ENCODE data around the gene DDR2.
"Not testable (repeated sequence)": the region's sequence is repeated elsewhere in the genome, so short reads cannot be mapped to it uniquely, and the experiment has no call there.

The DDR2 gene

GRCh38 chr1:162729195-162729774 is 97.0 kb downstream of the DDR2 start:
- not testable (repeated sequence) for H4K5ac ChIP-seq (ENCODE audit: low read length); H3K36me3 ChIP-seq (ENCODE audit: control insufficient read depth, insufficient read depth, low read length); H2BK120ac ChIP-seq (ENCODE audit: low read depth, low read length); H3K4me2 ChIP-seq (ENCODE audit: low read length); H4K8ac ChIP-seq (ENCODE audit: low read depth, low read length); H2BK15ac ChIP-seq (replicated peaks; ENCODE audit: low read depth); H2AK5ac ChIP-seq (ENCODE audit: low read length); H3K56ac ChIP-seq (ENCODE audit: low read length); H3K9ac ChIP-seq (ENCODE audit: low read length); H3K79me1 ChIP-seq (ENCODE audit: low read length); H3K4me3 ChIP-seq (ENCODE audit: low read length); H3K4ac ChIP-seq (ENCODE audit: low read depth, low read length); H3K18ac ChIP-seq (ENCODE audit: low read length); H3K27me3 ChIP-seq (ENCODE audit: insufficient read depth, low read length, poor library complexity); H3K23ac ChIP-seq (ENCODE audit: low read length); H3K27ac ChIP-seq (ENCODE audit: low read depth, low read length); DNase-seq; H2BK5ac ChIP-seq (ENCODE audit: low read length); H3K79me2 ChIP-seq (ENCODE audit: control insufficient read depth, insufficient read depth, low read length); H3K4me1 ChIP-seq (ENCODE audit: control insufficient read depth, low read depth, low read length)
- no CpG with 5 or more reads among the region's 1 CpG for WGBS (ENCODE audit: extremely low coverage, insufficient coverage, low lambda C conversion rate)

- Histone ChIP-seq H3K27me3 (ENCODE audit: insufficient read depth, low read length, poor library complexity) (no peaks in the 10 kb centered on the region), H3K4me1 (ENCODE audit: control insufficient read depth, low read depth, low read length) (no peaks in the 10 kb centered on the region), H3K79me1 (ENCODE audit: low read length) (no peaks in the 10 kb centered on the region), H2AK5ac (ENCODE audit: low read length) (no peak overlapping the region), H3K4me3 (ENCODE audit: low read length) (no peak overlapping the region), H3K36me3 (ENCODE audit: control insufficient read depth, insufficient read depth, low read length) (no peaks in the 10 kb centered on the region), H3K4ac (ENCODE audit: low read depth, low read length) (no peak overlapping the region), H4K8ac (ENCODE audit: low read depth, low read length) (no peak overlapping the region), H4K5ac (ENCODE audit: low read length) (no peak overlapping the region), H2BK120ac (ENCODE audit: low read depth, low read length) (peak overlapping the region; percentile 18), H3K79me2 (ENCODE audit: control insufficient read depth, insufficient read depth, low read length) (no peaks in the 10 kb centered on the region), H3K56ac (ENCODE audit: low read length) (no peak overlapping the region), H2BK15ac (replicated peaks; ENCODE audit: low read depth) (no peak overlapping the region), H3K4me2 (ENCODE audit: low read length) (no peak overlapping the region), H3K23ac (ENCODE audit: low read length) (no peak overlapping the region), H2BK5ac (ENCODE audit: low read length) (no peak overlapping the region), H3K18ac (ENCODE audit: low read length) (no peak overlapping the region), H3K9ac (ENCODE audit: low read length) (no peak overlapping the region), H3K27ac (ENCODE audit: low read depth, low read length) (no peak overlapping the region)
- DNase-seq, result no peak
Observed at GRCh38 chr1:162732094-162732493, 99.8 kb downstream of the DDR2 start.

- Histone ChIP-seq H3K4ac (ENCODE audit: low read depth, low read length) (no peak overlapping the region), H3K79me1 (ENCODE audit: low read length) (no peaks in the 10 kb centered on the region), H4K8ac (ENCODE audit: low read depth, low read length) (no peak overlapping the region), H3K9ac (ENCODE audit: low read length) (no peak overlapping the region), H2BK15ac (replicated peaks; ENCODE audit: low read depth) (no peak overlapping the region), H3K56ac (ENCODE audit: low read length) (no peak overlapping the region), H2BK120ac (ENCODE audit: low read depth, low read length) (no peak overlapping the region), H3K27ac (ENCODE audit: low read depth, low read length) (no peak overlapping the region), H2BK5ac (ENCODE audit: low read length) (no peak overlapping the region), H4K5ac (ENCODE audit: low read length) (no peak overlapping the region), H3K79me2 (ENCODE audit: control insufficient read depth, insufficient read depth, low read length) (no peaks in the 10 kb centered on the region), H3K27me3 (ENCODE audit: insufficient read depth, low read length, poor library complexity) (no peaks in the 10 kb centered on the region), H3K4me2 (ENCODE audit: low read length) (no peak overlapping the region), H3K36me3 (ENCODE audit: control insufficient read depth, insufficient read depth, low read length) (no peaks in the 10 kb centered on the region), H3K4me3 (ENCODE audit: low read length) (no peak overlapping the region), H3K18ac (ENCODE audit: low read length) (no peak overlapping the region), H2AK5ac (ENCODE audit: low read length) (no peak overlapping the region), H3K23ac (ENCODE audit: low read length) (no peak overlapping the region), H3K4me1 (ENCODE audit: control insufficient read depth, low read depth, low read length) (no peaks in the 10 kb centered on the region)
- DNase-seq, result no peak
- no CpG with 5 or more reads among the region's 8 CpGs for WGBS (ENCODE audit: extremely low coverage, insufficient coverage, low lambda C conversion rate)
Observed at GRCh38 chr1:162732566-162733335, 100.5 kb downstream of the DDR2 start.

- H3K79me1 ChIP-seq (ENCODE audit: low read length), result no peaks in the 10 kb centered on the region
- no peak overlapping the region for H4K8ac ChIP-seq (ENCODE audit: low read depth, low read length)
- H3K27ac ChIP-seq (ENCODE audit: low read depth, low read length), result no peak overlapping the region
- no peak overlapping the region for H3K56ac ChIP-seq (ENCODE audit: low read length)
- H3K4me3 ChIP-seq (ENCODE audit: low read length), result no peak overlapping the region
- no peak overlapping the region for H2BK120ac ChIP-seq (ENCODE audit: low read depth, low read length)
- H3K23ac ChIP-seq (ENCODE audit: low read length), result no peak overlapping the region
- no peak overlapping the region for H3K4me2 ChIP-seq (ENCODE audit: low read length)
- H2BK15ac ChIP-seq (replicated peaks; ENCODE audit: low read depth), result no peak overlapping the region
- H2BK5ac ChIP-seq (ENCODE audit: low read length), result no peak overlapping the region
- H3K9ac ChIP-seq (ENCODE audit: low read length), result no peak overlapping the region
- H2AK5ac ChIP-seq (ENCODE audit: low read length), result no peak overlapping the region
- WGBS (ENCODE audit: extremely low coverage, insufficient coverage, low lambda C conversion rate), result no CpG with 5 or more reads among the region's 1 CpG
- H3K79me2 ChIP-seq (ENCODE audit: control insufficient read depth, insufficient read depth, low read length), result no peaks in the 10 kb centered on the region
- no peak overlapping the region for H4K5ac ChIP-seq (ENCODE audit: low read length)
- no peak for DNase-seq
- H3K36me3 ChIP-seq (ENCODE audit: control insufficient read depth, insufficient read depth, low read length), result no peaks in the 10 kb centered on the region
- H3K4ac ChIP-seq (ENCODE audit: low read depth, low read length), result no peak overlapping the region
- no peaks in the 10 kb centered on the region for H3K4me1 ChIP-seq (ENCODE audit: control insufficient read depth, low read depth, low read length)
- H3K18ac ChIP-seq (ENCODE audit: low read length), result no peak overlapping the region
- H3K27me3 ChIP-seq (ENCODE audit: insufficient read depth, low read length, poor library complexity), result no peaks in the 10 kb centered on the region
Observed at GRCh38 chr1:162733336-162733590, 101.0 kb downstream of the DDR2 start.

GRCh38 chr1:162734047-162734446 is 101.8 kb downstream of the DDR2 start:
- Histone ChIP-seq H3K56ac (ENCODE audit: low read length) (no peak overlapping the region), H3K4ac (ENCODE audit: low read depth, low read length) (no peak overlapping the region), H3K23ac (ENCODE audit: low read length) (no peak overlapping the region), H3K27ac (ENCODE audit: low read depth, low read length) (no peak overlapping the region), H2BK5ac (ENCODE audit: low read length) (no peak overlapping the region), H3K4me3 (ENCODE audit: low read length) (no peak overlapping the region), H3K79me1 (ENCODE audit: low read length) (no peaks in the 10 kb centered on the region), H3K4me2 (ENCODE audit: low read length) (no peak overlapping the region), H3K79me2 (ENCODE audit: control insufficient read depth, insufficient read depth, low read length) (no peaks in the 10 kb centered on the region), H4K8ac (ENCODE audit: low read depth, low read length) (no peak overlapping the region), H2AK5ac (ENCODE audit: low read length) (no peak overlapping the region), H4K5ac (ENCODE audit: low read length) (no peak overlapping the region), H2BK120ac (ENCODE audit: low read depth, low read length) (no peak overlapping the region), H3K18ac (ENCODE audit: low read length) (no peak overlapping the region), H3K4me1 (ENCODE audit: control insufficient read depth, low read depth, low read length) (no peaks in the 10 kb centered on the region), H3K36me3 (ENCODE audit: control insufficient read depth, insufficient read depth, low read length) (no peaks in the 10 kb centered on the region), H2BK15ac (replicated peaks; ENCODE audit: low read depth) (no peak overlapping the region), H3K9ac (ENCODE audit: low read length) (no peak overlapping the region), H3K27me3 (ENCODE audit: insufficient read depth, low read length, poor library complexity) (no peaks in the 10 kb centered on the region)
- WGBS (ENCODE audit: extremely low coverage, insufficient coverage, low lambda C conversion rate), result 100% methylated on average over 1 of the region's 2 CpGs
- no peak for DNase-seq

GRCh38 chr1:162736184-162736583 is 103.9 kb downstream of the DDR2 start:
- no peak overlapping the region for H3K9ac ChIP-seq (ENCODE audit: low read length)
- H3K36me3 ChIP-seq (ENCODE audit: control insufficient read depth, insufficient read depth, low read length), result no peaks in the 10 kb centered on the region
- no peaks in the 10 kb centered on the region for H3K4me1 ChIP-seq (ENCODE audit: control insufficient read depth, low read depth, low read length)
- H2BK5ac ChIP-seq (ENCODE audit: low read length), result no peak overlapping the region
- no peak overlapping the region for H3K18ac ChIP-seq (ENCODE audit: low read length)
- H4K8ac ChIP-seq (ENCODE audit: low read depth, low read length), result no peak overlapping the region
- no peaks in the 10 kb centered on the region for H3K79me1 ChIP-seq (ENCODE audit: low read length)
- H3K4ac ChIP-seq (ENCODE audit: low read depth, low read length), result no peak overlapping the region
- no peak overlapping the region for H2BK15ac ChIP-seq (replicated peaks; ENCODE audit: low read depth)
- no peak overlapping the region for H4K5ac ChIP-seq (ENCODE audit: low read length)
- H2BK120ac ChIP-seq (ENCODE audit: low read depth, low read length), result no peak overlapping the region
- no peak overlapping the region for H3K4me2 ChIP-seq (ENCODE audit: low read length)
- H2AK5ac ChIP-seq (ENCODE audit: low read length), result no peak overlapping the region
- H3K27ac ChIP-seq (ENCODE audit: low read depth, low read length), result no peak overlapping the region
- H3K23ac ChIP-seq (ENCODE audit: low read length), result no peak overlapping the region
- no peak overlapping the region for H3K4me3 ChIP-seq (ENCODE audit: low read length)
- H3K56ac ChIP-seq (ENCODE audit: low read length), result no peak overlapping the region
- no peaks in the 10 kb centered on the region for H3K79me2 ChIP-seq (ENCODE audit: control insufficient read depth, insufficient read depth, low read length)
- H3K27me3 ChIP-seq (ENCODE audit: insufficient read depth, low read length, poor library complexity), result no peaks in the 10 kb centered on the region
- WGBS (ENCODE audit: extremely low coverage, insufficient coverage, low lambda C conversion rate), result no CpG with 5 or more reads among the region's 3 CpGs
- DNase-seq, result no peak

Measured in mesendoderm (in vitro differentiated cells).